NK-92 treated with Interleukin-12 subunit alpha and Interleukin-12 subunit beta, amount 100 ng/mL, for 24 hours (cell line): ENCODE data around the gene CEP164.
A peak's percentile ranks its signal among the peaks of the same experiment; 100 is the strongest.

Experiments
- DNase-seq: peaks from one replicate; lab custom pipeline; 2025; lab: John Stamatoyannopoulos, UW

The CEP164 gene

GRCh38 chr11:117327567-117328374 is at the start of gene CEP164:
TSS of gene CEP164 (plus strand) at chr11:117327854. CDS start at chr11:117338587, 10,733 bp downstream.
- DNase-seq, result peak; percentile 94

GRCh38 chr11:117278347-117278746 is 49.3 kb upstream of the CEP164 start:
- DNase-seq, result no peak

- no peak for DNase-seq
Observed at GRCh38 chr11:117279711-117280376, 47.8 kb upstream of the CEP164 start.

GRCh38 chr11:117281159-117281558 is 46.5 kb upstream of the CEP164 start:
- no peak for DNase-seq

GRCh38 chr11:117281869-117282268 is 45.8 kb upstream of the CEP164 start:
- no peak for DNase-seq

GRCh38 chr11:117282956-117283355 is 44.7 kb upstream of the CEP164 start:
- no peak for DNase-seq

GRCh38 chr11:117284053-117284452 is 43.6 kb upstream of the CEP164 start:
- DNase-seq, result no peak

- no peak for DNase-seq
Observed at GRCh38 chr11:117286588-117286987, 41.1 kb upstream of the CEP164 start.

- no peak for DNase-seq
Observed at GRCh38 chr11:117287668-117288067, 40.0 kb upstream of the CEP164 start.

- DNase-seq, result no peak
Observed at GRCh38 chr11:117289795-117290194, 37.9 kb upstream of the CEP164 start.

GRCh38 chr11:117290809-117291396 is 36.8 kb upstream of the CEP164 start, which contains the start of gene BACE1-AS:
TSS of gene BACE1-AS (plus strand) at chr11:117291346.
- no peak for DNase-seq

GRCh38 chr11:117292616-117293015 is 35.0 kb upstream of the CEP164 start:
- no peak for DNase-seq

- DNase-seq, result no peak
Observed at GRCh38 chr11:117295438-117296137, 32.1 kb upstream of the CEP164 start.

GRCh38 chr11:117296881-117297280 is 30.8 kb upstream of the CEP164 start:
- DNase-seq, result no peak

- DNase-seq, result no peak
Observed at GRCh38 chr11:117298195-117298594, 29.5 kb upstream of the CEP164 start.

- no peak for DNase-seq
Observed at GRCh38 chr11:117299351-117300282, 28.0 kb upstream of the CEP164 start.

GRCh38 chr11:117300283-117300663 is 27.4 kb upstream of the CEP164 start:
- DNase-seq, result no peak

- DNase-seq, result no peak
Observed at GRCh38 chr11:117300773-117301172, 26.9 kb upstream of the CEP164 start.

- DNase-seq, result no peak
Observed at GRCh38 chr11:117302228-117302627, 25.4 kb upstream of the CEP164 start.

GRCh38 chr11:117303101-117303500 is 24.6 kb upstream of the CEP164 start:
- no peak for DNase-seq

GRCh38 chr11:117303646-117304315 is 23.9 kb upstream of the CEP164 start:
- no peak for DNase-seq
